ENCODE results near the gene PFKM. TPM values are rescaled to one million over a fixed set of nuclear protein-coding genes. Genes with fewer than 3 reads are reported as not detected.

The PFKM gene
- total and polyA plus RNA-seq, 4 donors, result 4.5 to 23.9 (median 5.8) TPM

GRCh38 chr12:48177982-48178381 lies 58.8 kb downstream of the PFKM start (continued):
- TF ChIP-seq CTCF (IDR thresholded peaks at IDR 0.05; ENCODE audit: low read depth, low read length, missing input control) (no peak), FOXA1 (IDR thresholded peaks at IDR 0.05) (no peak), GABPA (IDR thresholded peaks at IDR 0.05 in 1 of 2, conservative IDR thresholded peaks at IDR 0.05 in 1 of 2) (no peak), YY1 (IDR thresholded peaks at IDR 0.05) (no peak), RAD21 (IDR thresholded peaks at IDR 0.05) (no peak), NR2F2 (IDR thresholded peaks at IDR 0.05) (no peak), HNF4A (conservative IDR thresholded peaks at IDR 0.05) (no peak), EGR1 (IDR thresholded peaks at IDR 0.05; ENCODE audit: low read depth in 2 of 2) (no peak)
- TF ChIP-seq, protein P1, sequence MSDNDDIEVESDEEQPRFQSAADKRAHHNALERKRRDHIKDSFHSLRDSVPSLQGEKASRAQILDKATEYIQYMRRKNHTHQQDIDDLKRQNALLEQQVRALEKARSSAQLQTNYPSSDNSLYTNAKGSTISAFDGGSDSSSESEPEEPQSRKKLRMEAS (IDR thresholded peaks at IDR 0.05), result no peak

DNA sequence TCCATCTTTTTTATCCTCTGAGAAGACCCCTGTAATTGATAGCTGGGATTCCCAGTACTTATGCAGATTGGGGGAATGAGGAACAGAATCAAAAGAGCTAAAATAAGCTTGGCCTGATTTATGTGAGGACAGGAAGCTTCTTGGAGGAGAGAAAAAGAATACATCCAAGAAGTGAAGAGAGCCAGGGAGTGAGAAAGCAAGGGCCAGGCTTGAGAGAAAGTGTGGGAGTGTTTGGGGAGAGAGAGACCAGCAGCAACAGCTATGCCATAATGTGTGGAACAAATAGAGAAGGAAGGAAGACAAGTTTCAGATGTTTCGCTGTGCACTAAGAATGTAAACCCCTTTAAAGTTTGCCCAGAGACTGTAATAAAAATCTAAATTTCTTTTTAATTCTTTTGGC lies 60.3 kb downstream of the PFKM start:
- 90% methylated on average over 1 of the region's 1 CpG for WGBS

GRCh38 chr12:48180424-48180823 lies 61.3 kb downstream of the PFKM start:
- no peak for DNase-seq (ENCODE audit: low spot score)
- Histone ChIP-seq H3K27me3 (ENCODE audit: control insufficient read depth in 4 of 4, insufficient read depth in 4 of 4, low read length in 3 of 4) (peaks cover 3 to 16% (median 5%) of the 10 kb centered on the region in 4 donors), H3K4me1 (ENCODE audit: control insufficient read depth in 4 of 4, insufficient read depth in 4 of 4, low read length in 3 of 4) (peaks cover 3 to 17% (median 8%) of the 10 kb centered on the region in 4 donors), H3K9ac (ENCODE audit: low read depth in 1 of 2, low read length in 2 of 2) (no peak overlapping the region), H3K4me3 (ENCODE audit: low read depth in 1 of 3, low read length in 3 of 3) (no peak overlapping the region), H3K36me3 (ENCODE audit: control insufficient read depth in 4 of 4, insufficient read depth in 3 of 4, low read depth in 1 of 4, low read length in 3 of 4) (no peaks in the 10 kb centered on the region), H3K9me3 (ENCODE audit: control insufficient read depth in 4 of 4, low read length in 3 of 4) (no peaks in the 10 kb centered on the region), H3K27ac (ENCODE audit: low read depth in 1 of 2, low read length in 2 of 2) (no peak overlapping the region)
- WGBS, result 77% methylated on average over 1 of the region's 1 CpG
- TF ChIP-seq FOXA2 (IDR thresholded peaks at IDR 0.05) (no peak), HNF4G (IDR thresholded peaks at IDR 0.05) (no peak), RXRA (IDR thresholded peaks at IDR 0.05) (no peak), FOXA1 (IDR thresholded peaks at IDR 0.05) (no peak), RAD21 (IDR thresholded peaks at IDR 0.05) (no peak), ZBTB33 (IDR thresholded peaks at IDR 0.05) (no peak), TAF1 (conservative IDR thresholded peaks at IDR 0.05) (no peak), SP1 (IDR thresholded peaks at IDR 0.05) (no peak), NR2F2 (IDR thresholded peaks at IDR 0.05) (no peak), CTCF (IDR thresholded peaks at IDR 0.05; ENCODE audit: low read depth, low read length, missing input control) (no peak)
- TF ChIP-seq, protein P1 (IDR thresholded peaks at IDR 0.05), result no peak
- TF ChIP-seq, protein P2, sequence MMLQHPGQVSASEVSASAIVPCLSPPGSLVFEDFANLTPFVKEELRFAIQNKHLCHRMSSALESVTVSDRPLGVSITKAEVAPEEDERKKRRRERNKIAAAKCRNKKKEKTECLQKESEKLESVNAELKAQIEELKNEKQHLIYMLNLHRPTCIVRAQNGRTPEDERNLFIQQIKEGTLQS (IDR thresholded peaks at IDR 0.05), result no peak

More for the DNA sequence above, 60.3 kb downstream of the PFKM start:
- Histone ChIP-seq H3K9me3 (ENCODE audit: control insufficient read depth in 4 of 4, low read length in 3 of 4) (no peaks in the 10 kb centered on the region), H3K4me3 (ENCODE audit: low read depth in 1 of 3, low read length in 3 of 3) (no peak overlapping the region), H3K27ac (ENCODE audit: low read depth in 1 of 2, low read length in 2 of 2) (no peak overlapping the region), H3K4me1 (ENCODE audit: control insufficient read depth in 4 of 4, insufficient read depth in 4 of 4, low read length in 3 of 4) (peaks cover 3 to 17% (median 8%) of the 10 kb centered on the region in 4 donors), H3K27me3 (ENCODE audit: control insufficient read depth in 4 of 4, insufficient read depth in 4 of 4, low read length in 3 of 4) (peaks cover 3 to 12% (median 5%) of the 10 kb centered on the region in 4 donors), H3K9ac (ENCODE audit: low read depth in 1 of 2, low read length in 2 of 2) (no peak overlapping the region), H3K36me3 (ENCODE audit: control insufficient read depth in 4 of 4, insufficient read depth in 3 of 4, low read depth in 1 of 4, low read length in 3 of 4) (no peaks in the 10 kb centered on the region)
- TF ChIP-seq CTCF (IDR thresholded peaks at IDR 0.05; ENCODE audit: low read depth, low read length, missing input control), result no peak
- no peak for TF ChIP-seq GABPA (IDR thresholded peaks at IDR 0.05 in 1 of 2, conservative IDR thresholded peaks at IDR 0.05 in 1 of 2)
- TF ChIP-seq FOXA2 (IDR thresholded peaks at IDR 0.05), result no peak
- no peak for TF ChIP-seq HNF4G (IDR thresholded peaks at IDR 0.05)
- no peak for TF ChIP-seq YY1 (IDR thresholded peaks at IDR 0.05)
- no peak for TF ChIP-seq HNF4A (conservative IDR thresholded peaks at IDR 0.05)
- no peak for TF ChIP-seq RXRA (IDR thresholded peaks at IDR 0.05)
- DNase-seq (ENCODE audit: low spot score), result no peak
